Thyroid gland (tissue), 4 donors: Measurements from ENCODE around the gene OPN3.

Experiments
- CTCF ChIP-seq, 6 experiments: fragments of 200-600 bp in 3 of 6; fragments of 450-650 bp in 3 of 6; sonication (generic) in 3 of 6; IDR thresholded peaks; one replicate each; pipeline ENCODE4 v1.5.1; 2016 to 2019; ENCODE audit warnings: antibody characterized with exemption in 6 of 6, mild to moderate bottlenecking in 2 of 6, inconsistent platforms in 1 of 6, moderate library complexity in 1 of 6
- POLR2A ChIP-seq, 2 donors: fragments of 450-650 bp; IDR thresholded peaks; one replicate each; pipeline ENCODE4 v1.6.1; 2017; ENCODE audit warnings: antibody characterized with exemption in 2 of 2, mild to moderate bottlenecking in 2 of 2, moderate library complexity in 1 of 2

- no peak for TF ChIP-seq CTCF (IDR thresholded peaks at IDR 0.05)
- TF ChIP-seq POLR2A (IDR thresholded peaks at IDR 0.05) = no peak
Measured at GRCh38 chr1:241637604-241638003, 2.6 kb downstream of the OPN3 start.
